Activated CD4-positive, alpha-beta T cell treated with anti-CD3 and anti-CD28 coated beads for 48 hours (primary cell): ENCODE measurements around the gene OSBPL6.
A peak's percentile ranks its signal among the peaks of the same experiment; 100 is the strongest.
"Not testable (repeated sequence)": the region's sequence is repeated elsewhere in the genome, so short reads cannot be mapped to it uniquely, and the experiment has no call there.

Experiments
- DNase-seq: peaks from one replicate; pipeline ENCODE4 v3.0.0-alpha.2; 2020

The OSBPL6 gene

DNA sequence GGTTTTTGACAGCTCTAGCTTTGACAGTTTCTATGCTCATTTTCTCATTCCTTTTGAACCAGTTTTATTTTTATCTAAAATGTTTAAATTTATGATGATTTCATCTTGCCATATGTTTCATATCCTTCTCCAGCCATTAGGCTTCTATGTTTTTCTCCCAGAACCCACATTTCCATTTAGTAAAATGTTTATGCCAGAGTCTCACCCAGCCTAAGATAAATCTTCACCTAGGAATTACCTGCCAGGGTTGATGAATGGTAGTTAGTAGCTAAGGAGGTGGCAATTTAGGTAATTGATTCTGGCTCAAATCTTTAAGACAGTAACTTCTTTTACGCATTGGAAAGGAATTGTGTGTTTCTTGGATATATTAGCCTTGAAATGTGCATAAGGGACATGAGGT is 173.0 kb downstream of the OSBPL6 start:
- DNase-seq: no peak

DNA sequence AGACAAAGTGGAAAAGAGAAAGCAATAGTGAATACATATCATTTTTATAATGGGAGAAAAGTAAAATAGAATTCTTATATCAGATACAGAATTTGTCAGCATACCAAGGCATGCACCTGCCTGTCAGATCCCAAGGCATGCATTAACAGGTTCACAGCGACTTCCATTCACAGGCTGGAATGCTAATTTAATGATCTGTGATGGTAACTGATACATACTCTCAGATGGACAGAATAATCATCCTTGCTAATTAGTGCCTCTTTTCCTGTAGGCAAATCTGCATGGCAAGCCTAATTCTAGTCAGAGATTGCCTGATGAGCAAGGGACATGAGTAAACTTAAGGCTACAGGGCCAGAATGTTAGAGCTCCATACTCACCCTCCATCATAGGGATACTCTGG is 180.6 kb downstream of the OSBPL6 start:
- no peak for DNase-seq

DNA sequence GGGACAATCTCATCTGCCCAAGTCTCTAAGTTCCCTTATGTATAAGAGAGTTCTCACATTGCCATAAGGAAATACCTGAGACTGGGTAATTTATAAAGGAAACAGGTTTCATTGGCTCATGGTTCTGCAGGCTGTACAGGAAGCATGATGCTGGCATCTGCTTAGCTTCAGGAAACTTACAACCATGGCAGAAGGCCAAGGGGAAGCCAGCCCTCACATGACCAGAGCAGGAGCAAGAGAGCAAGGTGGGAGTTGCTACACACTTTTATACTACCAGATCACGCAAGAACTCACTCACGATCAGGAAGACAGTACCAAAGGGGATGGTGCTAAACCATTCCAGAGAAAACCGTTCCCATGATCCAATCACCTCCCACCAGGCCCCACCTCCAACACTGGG is 182.7 kb downstream of the OSBPL6 start:
- no peak for DNase-seq

DNA sequence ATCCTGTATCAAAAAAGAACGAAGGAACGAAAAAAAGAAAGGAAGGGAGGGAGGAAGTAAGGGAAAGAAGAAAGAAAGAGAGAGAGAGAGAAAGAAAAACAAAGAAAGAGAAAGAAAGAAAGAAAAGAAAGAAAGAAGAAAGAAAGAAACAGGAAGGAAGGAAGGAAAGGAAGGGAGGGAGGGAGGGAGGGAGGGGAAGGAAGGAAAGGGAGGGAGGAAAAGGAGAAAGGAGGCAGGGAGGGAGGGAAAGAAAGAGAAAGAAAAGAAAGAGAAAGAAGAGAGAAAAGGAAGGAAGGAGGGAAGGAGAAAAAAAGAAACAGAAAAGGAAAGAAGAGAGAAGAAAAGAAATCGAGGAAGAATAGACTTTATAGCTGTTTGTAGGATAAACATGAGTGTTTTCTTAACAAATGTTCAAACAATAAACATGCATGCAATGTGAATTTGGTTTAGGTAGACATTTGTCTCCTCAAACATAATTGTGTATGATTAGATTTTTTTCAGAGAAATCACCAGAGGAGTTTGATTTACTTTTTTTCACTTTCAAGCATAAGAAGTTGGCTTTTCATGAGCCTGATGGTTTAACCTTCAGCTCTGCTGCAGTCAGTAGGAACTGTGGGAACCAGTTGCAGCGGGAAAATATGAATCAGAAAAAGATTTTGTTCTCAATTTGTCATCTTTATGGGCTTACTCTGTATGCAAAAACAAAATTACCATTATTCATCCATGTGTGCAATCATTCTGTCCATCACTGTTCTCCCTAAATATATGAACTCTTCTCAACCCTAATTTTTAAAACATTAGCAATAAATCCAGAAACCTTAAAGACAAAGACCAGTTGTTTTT is 185.1 kb downstream of the OSBPL6 start:
- DNase-seq: no peak

DNA sequence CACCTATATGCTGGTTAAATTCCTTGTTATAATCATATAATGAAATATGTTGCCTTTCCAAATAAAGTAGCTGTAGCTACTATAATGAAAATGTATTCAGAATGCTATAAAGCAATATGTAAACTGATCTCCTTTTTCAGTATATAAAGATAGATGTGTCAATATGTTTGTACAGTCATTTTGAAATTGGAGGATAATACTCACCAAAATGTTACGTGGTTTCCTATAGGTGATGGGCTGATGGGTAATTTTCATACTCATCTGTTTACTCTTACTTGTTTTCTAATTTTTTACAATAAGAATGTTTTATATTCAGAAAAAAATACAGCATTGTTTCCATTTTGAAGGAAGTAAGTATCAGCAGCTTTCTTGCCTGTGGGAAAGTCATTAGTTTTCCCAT is 186.5 kb downstream of the OSBPL6 start:
- no peak for DNase-seq

DNA sequence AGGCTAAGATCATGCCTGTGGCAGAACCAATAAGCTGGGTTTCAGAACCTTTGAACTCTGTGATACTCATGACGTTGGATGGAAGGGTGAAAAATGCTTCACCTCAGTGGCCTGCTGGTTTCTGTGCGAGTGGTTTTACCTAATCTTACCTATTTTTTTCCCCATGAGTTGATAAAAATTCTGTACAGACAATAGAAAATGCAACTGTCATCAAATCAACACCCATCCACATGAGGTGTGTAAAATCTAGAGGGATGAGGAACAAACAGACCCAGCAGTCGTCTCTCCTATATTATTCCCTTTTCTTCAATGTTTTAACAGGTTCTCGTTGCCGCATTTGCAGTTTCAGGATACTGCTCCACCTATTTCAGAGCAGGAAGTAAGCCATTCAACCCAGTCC is 189.4 kb downstream of the OSBPL6 start:
- no peak for DNase-seq

DNA sequence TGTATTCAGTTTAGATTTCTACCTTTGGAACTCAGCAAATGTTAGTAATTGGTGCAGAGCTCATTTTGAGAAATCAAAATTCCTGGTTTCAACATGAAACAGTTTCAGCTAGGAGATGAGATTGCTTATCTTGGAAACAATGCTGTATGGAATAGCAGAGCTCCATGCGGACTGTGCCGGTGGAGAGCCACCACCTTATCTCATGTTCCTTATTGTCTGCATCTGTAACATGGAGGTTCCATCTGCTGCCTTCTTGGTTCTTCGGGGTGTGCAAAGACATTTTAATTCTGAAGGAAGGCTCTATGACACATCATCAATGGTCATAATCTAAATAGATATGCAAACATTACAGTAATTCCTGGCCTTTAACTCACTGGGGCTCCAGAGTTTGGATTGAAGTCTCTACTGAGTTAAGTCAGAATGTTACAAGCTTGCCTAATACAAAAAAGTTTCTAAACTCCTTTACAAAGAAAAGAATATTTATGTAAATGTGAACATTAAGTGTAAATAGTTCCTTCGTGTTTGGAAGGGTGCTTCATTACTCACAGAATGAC is 191.4 kb downstream of the OSBPL6 start:
- DNase-seq: no peak

DNA sequence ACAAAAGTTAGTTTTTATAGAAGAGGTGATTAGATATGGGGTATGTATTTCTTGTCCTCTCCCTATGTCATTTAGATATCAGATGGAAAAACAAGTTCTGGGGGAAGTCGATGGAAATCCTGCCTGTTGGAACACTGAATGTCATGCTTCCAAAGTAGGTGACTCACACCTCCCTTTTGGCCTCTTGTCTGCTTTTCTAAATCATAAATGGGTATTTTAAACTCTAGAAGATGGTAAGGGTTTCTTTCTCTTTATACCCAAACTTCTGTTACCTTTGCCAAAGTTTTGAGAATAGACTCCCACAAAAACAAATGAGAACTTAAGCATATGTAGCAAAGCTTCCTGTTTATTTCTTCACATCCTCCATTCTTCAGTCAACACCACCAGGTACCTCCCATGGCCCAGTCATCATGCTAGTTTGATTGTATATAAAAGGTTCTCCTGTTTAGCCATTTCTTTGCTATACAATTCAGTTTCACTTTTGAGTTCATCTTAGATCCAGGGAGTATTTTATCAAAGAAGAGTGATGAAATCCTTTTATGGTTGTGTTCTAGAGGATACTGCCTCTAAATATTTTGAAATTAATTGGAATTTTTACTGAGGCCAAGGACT is 192.8 kb downstream of the OSBPL6 start:
- DNase-seq: no peak

DNA sequence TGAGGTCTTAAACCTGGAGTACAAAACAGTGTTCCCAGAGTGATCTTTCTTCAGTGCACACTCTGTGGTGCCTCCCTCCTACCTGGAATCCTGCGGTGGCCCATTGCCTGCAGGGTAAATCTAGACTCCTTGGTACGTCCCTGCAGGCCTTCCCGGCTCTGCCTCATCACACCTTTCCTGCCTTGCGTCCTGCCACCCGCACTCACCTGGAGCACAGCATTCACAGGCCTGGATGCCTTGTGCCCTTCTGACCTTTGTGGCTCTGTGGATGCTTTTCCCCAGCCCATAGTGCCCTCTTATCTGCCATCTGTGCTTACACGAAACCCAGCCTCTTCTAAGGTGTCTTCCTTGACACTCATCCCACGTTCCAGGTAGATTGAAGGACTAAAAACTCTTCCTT is 194.0 kb downstream of the OSBPL6 start:
- no peak for DNase-seq

DNA sequence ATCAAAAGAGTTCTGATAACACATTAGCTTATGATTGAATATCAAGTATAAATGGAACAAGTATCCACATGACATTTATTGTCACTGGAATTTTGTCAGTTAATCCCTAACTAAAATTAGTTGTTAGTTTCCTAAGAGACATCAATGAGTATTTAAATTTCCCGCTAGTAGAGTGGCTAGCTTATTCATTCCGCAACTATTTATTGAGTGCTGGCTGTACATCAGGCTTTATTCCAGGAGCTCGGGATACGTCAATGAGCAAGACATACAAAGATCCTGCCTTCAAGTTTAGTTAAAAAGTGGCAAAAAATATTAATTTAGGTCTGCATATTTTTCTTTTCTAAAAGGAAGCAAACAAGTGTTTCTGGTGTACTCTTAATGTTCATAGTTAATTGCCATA is 197.4 kb downstream of the OSBPL6 start:
- DNase-seq: no peak

DNA sequence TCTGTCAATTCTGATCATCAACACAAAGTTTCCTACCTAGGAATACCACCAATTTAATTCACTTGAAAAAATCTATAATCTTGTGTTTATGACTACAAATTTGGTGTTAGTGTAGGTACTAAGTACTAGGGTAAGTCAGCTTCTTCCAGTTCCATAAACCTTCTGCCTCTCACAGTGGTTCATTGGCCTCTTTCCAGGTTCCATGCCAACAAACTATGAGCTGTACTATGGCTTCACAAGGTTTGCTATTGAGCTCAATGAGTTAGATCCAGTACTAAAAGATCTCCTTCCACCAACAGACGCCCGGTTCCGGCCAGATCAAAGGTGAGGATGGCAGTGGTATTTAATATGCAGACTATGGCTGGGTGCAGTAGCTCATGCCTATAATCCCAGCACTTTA is 197.9 kb downstream of the OSBPL6 start:
- DNase-seq: no peak

DNA sequence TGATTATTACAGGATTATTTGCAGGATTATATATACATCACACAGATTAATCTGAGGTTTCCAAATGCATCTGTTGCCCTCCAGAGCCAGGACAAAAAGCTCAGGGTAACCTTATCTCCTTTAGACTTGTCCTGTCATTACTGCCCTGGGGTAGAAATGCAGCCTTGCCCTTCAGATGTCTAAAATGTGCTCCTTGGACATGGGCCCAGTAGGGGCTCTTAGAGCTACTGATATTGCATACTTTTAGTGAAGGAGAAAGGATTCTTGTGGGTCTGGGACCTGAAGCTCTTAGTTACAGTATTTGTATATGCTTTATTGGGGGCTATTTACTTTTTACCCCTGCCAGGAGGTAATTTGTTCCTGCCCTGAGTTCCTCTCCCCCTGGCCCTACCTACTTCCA is 200.5 kb downstream of the OSBPL6 start:
- DNase-seq: no peak

DNA sequence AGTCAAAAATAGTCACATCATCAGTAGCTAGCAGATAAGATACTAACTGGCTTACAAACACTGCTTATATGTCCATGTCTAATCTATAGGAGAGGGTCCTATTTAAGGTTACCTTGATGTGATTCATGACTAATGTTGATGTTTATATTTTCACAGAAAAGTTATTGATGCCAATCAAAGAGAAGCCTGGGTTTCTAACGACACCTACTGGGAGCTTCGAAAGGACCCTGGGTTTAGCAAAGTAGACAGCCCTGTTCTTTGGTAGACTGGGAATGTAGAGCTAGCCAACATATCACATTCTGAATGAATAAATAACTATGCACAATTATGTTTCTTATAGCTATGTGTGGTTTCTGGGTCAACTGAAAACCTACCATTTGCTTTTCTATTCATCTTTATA is 201.0 kb downstream of the OSBPL6 start:
- no peak for DNase-seq

DNA sequence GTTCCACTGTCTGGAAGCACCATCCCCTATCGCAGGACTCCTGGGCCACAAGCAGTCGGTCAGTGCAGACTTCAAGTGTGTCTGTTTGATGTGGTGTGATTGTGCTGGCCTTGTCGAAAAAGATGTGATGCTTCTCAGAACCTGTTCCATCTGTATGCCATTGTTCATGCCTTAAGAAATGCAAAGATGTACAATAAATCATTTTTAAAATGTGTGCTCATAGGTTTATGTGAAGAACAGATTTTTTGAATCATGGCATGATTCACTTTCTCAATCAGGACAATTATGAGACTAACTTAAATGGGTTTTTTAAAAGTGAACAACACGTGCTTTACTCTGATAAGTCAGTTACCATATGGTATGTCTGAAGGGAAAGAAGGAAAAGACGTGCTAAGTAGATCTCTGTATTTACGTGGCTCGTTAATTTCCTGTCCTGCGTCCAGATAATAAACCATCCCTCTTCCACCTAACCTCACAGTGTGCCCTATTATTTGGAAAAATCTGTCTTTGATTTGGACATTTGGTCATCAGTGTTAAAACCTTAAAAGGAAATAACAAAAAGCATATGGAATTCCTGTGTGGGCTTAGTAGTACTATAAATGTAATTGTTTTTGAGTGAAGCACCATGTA is 201.7 kb downstream of the OSBPL6 start:
- DNase-seq: no peak

DNA sequence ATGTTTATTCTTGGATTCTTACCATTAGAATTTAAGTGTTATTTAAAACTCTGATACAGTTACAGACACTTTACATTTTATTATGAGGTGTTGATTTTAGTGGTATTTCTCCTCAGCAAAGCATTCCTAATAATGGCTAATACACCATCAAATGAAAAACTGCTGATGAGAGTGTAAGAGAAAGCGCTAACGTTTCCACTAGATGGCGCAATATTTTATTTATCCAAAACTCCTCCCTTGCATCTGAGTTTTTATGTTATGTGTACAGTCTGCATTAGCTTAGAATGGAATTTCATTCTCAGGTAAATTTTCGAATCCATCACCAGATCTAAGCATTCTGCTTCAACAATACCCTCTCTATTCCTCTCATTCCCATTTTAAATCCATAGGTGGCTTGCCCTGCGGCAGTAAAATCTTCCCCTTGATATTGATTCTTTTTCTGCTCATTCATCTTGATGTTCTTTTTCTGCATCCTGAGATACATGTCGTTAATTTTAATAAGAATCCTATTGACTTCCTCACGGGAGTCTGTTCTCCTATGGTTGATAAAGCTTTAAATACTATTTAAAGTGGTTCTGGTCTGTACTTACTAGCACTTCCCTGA is 202.8 kb downstream of the OSBPL6 start:
- DNase-seq: no peak

DNA sequence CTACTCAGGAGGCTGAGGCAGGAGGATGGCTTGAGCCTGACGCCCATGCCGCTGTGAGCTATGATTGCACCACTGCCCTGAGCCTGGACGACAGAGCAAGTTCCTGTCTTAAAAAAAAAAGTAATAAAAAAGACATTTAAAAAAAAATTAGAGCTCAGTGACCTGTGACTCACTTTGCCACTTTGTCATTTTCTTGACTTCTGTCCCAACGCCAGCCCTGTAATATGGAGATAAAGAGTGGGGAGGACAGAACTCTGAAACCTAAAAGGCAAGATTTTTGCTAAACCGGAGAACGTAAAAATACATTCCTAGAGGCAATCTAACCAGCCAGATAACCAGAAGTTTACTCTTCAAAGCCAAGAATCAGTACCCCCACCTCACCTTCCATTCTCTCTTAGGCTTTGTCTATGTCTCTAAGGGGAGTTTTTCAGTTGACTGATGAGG is 207.7 kb downstream of the OSBPL6 start:
- no peak for DNase-seq

DNA sequence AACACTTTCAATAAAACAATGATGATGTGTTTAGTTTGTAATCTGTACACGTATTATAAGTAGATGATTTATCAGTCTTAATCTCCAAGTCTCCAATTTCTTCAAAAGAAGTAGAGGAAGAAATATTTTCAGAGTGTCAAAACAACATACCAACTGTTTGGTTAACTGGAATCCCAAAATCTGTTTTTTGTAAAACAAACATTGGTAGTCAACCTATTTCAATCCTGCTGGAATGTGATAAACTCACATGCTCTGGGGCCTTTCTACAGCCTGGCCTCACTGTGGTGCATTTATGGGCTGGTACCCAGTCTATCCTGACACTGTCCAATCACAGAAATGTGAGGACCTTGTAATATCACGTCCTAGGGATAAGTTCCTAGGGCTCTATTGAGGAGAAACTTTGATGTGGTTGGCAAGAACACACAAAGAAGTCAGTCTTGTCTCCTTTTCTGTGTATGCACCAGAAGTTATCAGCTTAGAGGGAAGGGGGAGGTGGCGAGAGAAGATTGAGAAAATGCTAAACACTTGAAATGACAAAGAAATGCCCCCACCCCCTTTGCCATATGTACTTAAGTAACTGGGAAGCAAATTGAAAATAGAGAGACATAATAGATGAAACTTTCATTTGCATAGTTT is 209.5 kb downstream of the OSBPL6 start:
- DNase-seq: no peak

DNA sequence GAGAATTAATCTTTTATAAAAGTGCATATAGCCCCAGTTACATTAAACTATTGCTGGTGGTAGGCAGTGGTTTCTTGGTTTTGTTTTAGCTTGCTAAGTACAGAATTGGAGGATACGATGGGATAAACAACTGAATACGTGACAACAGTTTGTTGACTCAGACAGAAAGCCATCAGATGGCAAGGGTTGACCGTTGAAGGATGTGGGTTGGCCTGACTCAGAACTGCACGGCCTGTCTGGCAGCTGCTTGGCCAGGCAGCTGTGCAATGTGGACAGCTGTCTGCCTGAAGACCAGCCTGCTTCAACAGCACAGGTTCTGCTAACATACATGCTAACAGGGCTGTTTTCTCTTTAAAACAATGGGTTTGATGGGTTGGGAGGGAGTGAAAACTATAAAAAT is 210.1 kb downstream of the OSBPL6 start:
- no peak for DNase-seq

DNA sequence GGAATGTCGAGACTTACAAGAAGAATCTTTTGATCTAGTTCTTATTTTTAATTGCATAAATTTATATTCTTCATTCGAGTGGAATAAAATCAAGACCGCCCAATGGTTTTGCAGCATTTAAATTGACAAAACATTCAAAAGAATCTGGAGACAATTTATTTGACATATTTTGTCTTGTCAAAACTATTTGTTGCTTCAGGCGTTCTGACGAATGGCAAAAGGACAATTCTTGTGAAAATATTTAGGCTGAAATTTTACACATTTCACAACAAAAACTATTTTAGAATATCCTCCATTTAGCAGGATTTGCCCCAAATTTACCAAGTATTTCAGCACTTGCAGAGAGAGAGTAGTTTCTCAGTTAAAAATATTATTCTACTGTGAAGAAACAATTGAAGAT is 214.9 kb downstream of the OSBPL6 start:
- no peak for DNase-seq

DNA sequence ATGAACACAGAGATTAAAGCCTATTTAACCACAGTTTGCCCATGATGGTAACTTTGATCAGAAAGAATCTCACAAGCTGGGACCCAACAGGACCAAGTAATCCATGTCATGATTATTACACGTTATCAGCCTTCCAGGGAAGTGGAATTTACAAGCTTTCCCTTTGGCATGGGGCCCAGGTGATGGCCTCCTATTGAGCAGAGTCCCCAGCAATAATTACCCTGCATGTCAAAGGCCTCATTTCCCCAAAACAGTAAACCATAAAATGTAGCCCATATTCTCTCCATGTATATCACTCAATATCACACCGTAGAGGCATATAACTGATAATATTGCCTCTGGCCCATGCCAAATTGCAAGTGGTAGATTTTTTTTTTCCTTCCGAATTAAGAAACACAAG is 217.7 kb downstream of the OSBPL6 start:
- DNase-seq: no peak

DNA sequence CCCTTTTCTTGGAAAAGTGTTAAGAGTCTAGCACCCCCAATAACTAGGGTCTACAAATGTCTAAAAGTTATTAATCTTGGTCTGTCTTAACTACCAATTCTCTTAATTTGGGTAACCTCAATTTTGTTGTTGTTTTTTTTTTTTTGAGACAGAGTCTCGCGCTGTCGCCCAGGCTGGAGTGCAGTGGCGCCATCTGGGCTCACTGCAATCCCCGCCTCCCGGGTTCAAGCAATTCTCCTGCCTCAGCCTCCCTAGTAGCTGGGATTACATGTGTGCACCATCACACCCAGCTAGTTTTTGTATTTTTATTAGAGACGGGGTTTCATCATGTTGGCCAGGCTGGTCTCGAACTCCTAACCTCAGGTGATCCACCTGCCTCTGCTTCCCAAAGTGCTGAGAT is 218.1 kb downstream of the OSBPL6 start:
- DNase-seq: not testable (repeated sequence)

DNA sequence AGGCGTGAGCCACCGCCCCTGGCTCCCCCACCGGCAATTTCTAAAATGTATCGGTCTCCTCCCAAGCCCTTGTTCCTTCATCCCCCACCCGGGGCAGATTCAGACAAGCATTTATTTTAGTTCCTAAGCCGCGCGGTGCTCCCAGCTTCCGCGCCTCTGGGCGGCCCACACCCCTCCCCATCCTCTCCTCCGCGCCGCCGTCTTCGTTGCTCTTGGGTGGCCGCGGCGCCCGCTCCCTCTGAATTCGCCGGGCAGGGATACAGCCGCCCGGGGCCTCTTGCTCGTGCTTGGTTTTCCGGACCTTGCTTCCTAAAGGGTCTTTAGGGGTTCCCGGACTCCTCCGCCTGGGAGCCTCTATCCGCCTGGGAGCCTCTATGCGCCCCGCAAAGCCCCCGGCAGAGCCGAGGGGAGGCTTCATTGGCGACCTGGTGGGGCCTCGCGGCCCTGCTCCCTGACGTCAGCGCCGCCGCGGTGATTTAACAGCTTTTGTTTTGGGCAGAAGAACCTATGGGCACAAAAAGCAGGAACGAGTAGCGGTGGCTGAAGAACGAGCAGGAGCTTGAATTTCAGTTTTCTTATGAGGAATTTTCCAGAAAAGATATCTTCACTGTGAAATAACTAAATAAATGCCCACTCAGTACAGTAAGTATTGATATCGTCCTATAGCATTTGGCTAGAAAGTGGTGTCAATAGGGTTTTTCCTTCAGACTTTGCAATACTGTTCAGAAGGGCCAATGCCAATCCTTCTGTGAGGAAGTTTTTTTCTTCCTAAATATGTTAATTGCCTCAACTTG is 219.4 kb downstream of the OSBPL6 start:
- peak; percentile 86 for DNase-seq
